Peyer's patch (tissue), 4 donors: ENCODE data around the gene RTBDN.

Source experiments
- POLR2A ChIP-seq, 2 donors: fragments of 450-650 bp; IDR thresholded peaks; one replicate each; pipeline ENCODE4 v1.5.1; 2017; ENCODE audit warnings: antibody characterized with exemption in 2 of 2, mild to moderate bottlenecking in 2 of 2, moderate library complexity in 2 of 2
- TF ChIP-seq, protein P1 (sequence below), 6 experiments: fragments of 450-650 bp in 4 of 6; fragments of 200-600 bp in 2 of 6; sonication (generic) in 1 of 6; IDR thresholded peaks; one replicate each; pipeline ENCODE4 v1.5.1; 2017 to 2019; ENCODE audit warnings: antibody characterized with exemption in 6 of 6, mild to moderate bottlenecking in 3 of 6, moderate library complexity in 1 of 6

- TF ChIP-seq, protein P1, sequence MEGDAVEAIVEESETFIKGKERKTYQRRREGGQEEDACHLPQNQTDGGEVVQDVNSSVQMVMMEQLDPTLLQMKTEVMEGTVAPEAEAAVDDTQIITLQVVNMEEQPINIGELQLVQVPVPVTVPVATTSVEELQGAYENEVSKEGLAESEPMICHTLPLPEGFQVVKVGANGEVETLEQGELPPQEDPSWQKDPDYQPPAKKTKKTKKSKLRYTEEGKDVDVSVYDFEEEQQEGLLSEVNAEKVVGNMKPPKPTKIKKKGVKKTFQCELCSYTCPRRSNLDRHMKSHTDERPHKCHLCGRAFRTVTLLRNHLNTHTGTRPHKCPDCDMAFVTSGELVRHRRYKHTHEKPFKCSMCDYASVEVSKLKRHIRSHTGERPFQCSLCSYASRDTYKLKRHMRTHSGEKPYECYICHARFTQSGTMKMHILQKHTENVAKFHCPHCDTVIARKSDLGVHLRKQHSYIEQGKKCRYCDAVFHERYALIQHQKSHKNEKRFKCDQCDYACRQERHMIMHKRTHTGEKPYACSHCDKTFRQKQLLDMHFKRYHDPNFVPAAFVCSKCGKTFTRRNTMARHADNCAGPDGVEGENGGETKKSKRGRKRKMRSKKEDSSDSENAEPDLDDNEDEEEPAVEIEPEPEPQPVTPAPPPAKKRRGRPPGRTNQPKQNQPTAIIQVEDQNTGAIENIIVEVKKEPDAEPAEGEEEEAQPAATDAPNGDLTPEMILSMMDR (IDR thresholded peaks at IDR 0.05), result no peak
- no peak for TF ChIP-seq POLR2A (IDR thresholded peaks at IDR 0.05)
Measured at GRCh38 chr19:12866416-12867119, 32.2 kb upstream of the RTBDN start.
